GM18951 (cell line): ENCODE results near the gene SYCP3.

Source experiments
- POLR2A ChIP-seq: IDR thresholded peaks from 4 replicates; pipeline ENCODE4 v1.6.1; 2011; ENCODE audit warnings: mild to moderate bottlenecking; ENCODE audit not compliant: insufficient read length, insufficient read depth; ENCODE audit errors: extremely low read depth
- in situ Hi-C: fragments of 300-500 bp; cut with MboI; formaldehyde crosslinking; loops from one replicate; pipeline ENCODE4 v1.12.0; 2022; ENCODE audit warnings: low sequenced_read_pairs, mixed read lengths, inconsistent platforms; ENCODE audit not compliant: unreplicated experiment

SYCP3 gene

DNA sequence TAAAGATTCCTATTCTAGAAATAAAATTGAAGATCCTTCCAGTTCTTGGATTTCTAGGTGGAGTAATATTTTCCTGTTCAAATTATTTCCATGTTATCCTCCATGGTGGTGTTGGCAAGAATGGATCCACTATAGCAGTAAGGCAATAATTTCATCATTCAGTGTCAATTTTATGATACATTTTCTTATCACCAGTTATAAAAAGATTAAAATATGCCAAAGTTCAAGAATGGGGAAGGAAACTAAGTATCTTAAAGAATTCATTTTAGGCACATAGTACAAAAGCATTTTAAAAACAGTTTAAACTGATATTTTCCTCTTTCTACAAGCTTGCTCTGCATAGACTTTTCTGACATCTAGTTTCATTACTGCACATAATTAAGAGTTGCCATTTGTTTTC, 19.1 kb downstream of the SYCP3 start:
- in situ Hi-C loops = no loop called here
- TF ChIP-seq POLR2A = no peak

DNA sequence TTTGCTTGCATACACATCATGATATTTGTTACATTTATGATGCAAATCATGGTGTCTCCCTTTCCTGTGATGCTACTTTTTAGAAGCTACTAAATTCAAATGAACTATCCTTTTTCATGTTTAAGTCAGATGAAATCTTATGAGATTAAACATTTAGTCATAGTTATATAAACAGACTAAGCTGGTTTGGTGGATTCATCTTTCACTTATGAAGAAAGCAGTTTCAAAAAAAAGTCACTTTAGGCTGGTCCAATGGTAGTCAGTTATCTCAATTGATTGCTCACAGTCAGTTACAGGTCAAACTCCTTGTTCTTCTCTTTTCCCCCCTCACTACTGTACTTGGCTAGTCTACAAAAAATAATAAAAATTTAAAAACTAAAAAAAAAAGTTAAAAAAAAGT, 19.7 kb downstream of the SYCP3 start:
- in situ Hi-C loops = no loop called here
- TF ChIP-seq POLR2A = no peak

DNA sequence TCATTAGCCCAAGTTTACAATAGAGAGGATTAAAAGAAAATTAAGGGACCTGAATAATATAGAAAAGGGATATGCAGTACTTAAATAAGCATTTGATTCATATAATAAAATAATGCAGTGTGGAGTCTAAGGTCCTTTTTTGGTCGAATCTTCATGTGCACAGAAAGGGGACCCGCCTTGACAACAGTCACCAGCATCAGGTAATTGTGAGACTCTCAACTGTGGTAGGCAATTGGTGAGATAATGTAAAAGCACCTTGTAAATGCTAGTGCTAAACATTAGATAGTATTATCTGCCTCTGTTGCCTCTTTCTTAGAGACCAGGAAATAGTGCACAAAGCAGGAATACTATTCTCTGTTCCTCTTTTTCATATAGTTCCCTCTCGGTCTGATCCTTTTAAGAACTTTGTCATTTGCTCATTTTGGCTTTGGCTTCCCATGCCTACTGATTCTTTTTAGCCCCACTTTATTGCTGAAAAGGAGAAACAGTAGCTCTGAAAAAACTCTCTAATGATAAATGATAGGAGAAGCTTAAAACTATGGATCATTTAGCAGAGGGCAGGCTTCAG, 24.3 kb downstream of the SYCP3 start:
- in situ Hi-C loops = no loop called here
- no peak for TF ChIP-seq POLR2A

DNA sequence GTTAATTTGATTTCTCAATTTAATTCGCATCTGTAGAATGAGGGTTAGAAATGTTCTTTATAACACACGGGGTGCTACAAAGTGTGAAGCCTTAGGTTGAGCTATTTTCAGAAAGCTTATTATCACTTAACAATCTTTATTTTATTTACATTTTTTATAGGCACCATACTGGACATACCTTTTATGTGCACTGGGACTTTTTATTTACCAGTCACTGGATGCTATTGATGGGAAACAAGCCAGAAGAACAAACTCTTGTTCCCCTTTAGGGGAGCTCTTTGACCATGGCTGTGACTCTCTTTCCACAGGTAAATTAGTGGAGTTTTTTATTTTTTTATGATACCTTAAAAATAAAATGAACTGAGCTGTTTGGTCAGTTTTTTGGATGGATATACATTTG, 25.3 kb downstream of the SYCP3 start:
- no peak for TF ChIP-seq POLR2A
- in situ Hi-C loops = no loop called here

DNA sequence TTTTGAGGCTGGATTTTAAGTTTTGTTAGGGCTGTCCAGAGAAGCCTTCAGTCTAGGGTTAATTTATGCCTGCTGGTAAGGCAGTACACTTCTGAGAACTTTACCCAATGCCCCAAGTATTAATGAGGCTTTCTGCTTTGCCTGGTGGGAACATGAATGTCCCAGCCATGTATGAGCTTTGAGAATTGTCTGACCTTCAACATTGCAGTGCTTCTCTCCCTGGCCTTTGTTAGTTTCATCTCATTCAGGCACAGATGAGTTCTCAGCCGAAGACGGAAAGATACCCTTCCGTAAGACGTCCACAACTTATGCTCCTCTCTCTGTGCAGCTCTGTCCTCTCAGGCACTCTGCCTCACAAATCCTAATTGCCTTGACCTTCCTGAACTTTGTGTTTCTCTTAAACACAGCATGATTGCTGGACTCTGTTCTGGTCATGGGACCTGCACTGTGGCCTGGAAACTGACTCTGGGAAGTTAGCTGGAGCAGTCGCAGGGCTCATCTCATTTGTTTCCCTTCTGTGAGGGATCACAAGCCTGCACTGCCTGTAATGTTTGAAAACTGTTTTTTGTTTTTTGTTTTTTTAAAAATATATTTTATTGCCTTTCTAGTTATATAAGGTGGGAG, 26.1 kb downstream of the SYCP3 start:
- no peak for TF ChIP-seq POLR2A
- in situ Hi-C loops = no loop called here

DNA sequence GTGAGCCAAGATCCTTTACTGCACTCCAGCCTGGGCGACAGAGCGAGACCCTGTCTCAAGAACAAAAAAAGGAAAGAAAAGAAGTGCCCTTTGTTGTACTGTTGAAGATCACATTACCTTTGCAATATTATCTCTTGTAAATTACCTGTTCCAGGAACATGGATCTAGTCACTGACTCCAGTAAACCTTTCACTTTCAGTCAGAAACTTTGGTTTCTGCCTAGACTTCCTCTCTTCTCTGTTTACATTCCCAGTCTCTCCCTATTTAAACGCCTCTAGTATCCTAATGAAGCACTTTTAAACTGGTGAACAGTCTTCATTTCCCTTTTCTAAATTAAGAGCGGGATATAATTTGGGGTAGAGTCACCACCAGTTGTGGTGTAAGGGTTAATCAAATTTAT, 29.0 kb downstream of the SYCP3 start:
- in situ Hi-C loops = no loop called here
- TF ChIP-seq POLR2A = no peak

DNA sequence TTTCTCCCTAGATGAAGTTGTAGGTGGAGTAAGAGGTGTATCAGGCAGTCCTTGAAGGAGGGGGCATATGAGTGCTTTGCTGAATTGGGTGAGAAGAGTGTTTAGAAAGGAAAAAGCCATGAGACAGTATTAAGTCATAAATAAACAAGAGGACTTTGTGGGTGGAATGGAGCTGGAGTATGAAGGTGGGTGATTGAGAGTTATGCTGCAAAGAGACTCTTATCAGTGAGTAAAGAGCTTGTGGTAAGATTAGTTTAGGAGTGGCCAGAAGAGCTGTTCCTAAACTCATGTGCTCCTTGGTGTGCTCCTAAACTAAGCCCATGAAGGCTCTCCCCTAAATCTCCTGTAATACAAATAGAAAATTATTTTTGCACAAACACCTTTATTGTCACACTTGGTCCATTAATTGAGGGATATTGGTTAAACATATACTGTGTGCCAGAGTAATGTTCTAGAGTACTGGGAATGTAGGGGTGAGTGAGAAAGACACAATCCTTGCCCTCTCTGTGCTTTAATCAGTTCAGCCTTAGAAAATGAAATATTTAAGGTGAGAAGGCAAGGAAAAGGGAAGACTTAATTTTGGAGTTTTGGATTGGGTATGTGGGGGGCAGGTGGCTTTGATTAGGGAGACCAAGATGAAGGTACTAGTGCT, 32.0 kb downstream of the SYCP3 start:
- in situ Hi-C loops = no loop called here

DNA sequence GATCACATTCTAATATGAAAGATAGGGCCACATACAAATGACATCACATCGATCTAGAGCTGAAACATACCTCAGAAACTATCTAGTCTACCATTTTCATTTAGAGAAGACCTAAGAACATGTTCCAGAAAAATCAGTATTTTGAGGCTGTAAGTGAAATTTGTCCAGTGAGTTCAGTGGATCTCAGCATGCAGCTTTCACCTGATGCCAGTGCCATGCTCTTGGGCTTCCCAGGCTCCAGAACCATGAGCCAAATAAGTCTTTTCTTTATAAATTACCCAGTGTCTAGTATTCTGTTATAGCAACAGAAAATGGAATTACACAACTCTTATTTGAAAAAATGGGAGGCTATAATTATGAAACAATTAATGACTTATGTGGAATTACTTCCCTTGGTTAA, 32.9 kb downstream of the SYCP3 start:
- in situ Hi-C loops = no loop called here
- TF ChIP-seq POLR2A = no peak

More for the DNA sequence above, 32.0 kb downstream of the SYCP3 start:
- TF ChIP-seq POLR2A = no peak

DNA sequence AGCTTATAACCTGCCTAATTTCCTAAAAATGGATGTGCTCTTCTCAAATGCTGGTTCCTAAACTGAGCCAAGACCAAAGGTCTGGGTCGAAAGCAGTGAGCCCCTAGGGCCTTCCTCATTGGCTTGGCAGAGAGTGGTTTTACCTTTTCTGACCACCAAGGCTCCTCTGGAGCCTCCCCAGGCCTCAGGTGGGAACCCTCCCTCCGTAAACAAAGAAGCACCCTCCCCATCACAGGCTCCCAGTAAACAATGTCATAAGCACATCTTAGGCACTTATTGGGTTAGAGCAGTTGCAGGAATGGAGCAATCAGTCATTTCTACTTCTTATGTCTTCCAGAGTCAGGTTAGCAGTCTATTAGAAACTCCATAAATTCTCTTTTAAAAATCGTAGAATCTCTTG, 35.8 kb downstream of the SYCP3 start:
- no peak for TF ChIP-seq POLR2A
- in situ Hi-C loops = no loop called here

DNA sequence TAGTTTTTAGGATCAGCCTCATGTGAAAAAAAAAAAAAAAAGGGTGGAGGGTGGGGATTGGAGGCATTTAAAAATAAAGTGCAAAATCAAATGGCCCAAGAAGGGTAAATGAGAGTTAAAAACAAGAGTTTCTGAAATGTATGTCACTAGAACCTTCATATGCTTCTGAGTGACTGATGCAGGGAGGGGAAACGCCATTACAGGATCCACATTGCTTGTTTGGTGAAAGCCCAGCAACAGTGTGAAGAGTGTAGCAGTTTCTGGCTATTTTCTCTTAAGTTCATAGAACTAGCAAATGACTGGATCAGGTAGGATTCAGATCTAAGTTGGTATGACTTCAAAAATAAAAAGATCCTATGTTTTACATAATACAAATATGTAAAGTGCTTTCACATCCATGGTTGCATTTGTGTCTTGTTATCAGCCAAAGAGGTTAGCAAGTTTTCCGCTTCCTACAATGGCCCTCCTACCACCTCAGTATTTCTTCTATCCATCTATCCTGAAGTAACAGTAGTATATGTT, 38.9 kb downstream of the SYCP3 start:
- in situ Hi-C loops = no loop called here
- no peak for TF ChIP-seq POLR2A

DNA sequence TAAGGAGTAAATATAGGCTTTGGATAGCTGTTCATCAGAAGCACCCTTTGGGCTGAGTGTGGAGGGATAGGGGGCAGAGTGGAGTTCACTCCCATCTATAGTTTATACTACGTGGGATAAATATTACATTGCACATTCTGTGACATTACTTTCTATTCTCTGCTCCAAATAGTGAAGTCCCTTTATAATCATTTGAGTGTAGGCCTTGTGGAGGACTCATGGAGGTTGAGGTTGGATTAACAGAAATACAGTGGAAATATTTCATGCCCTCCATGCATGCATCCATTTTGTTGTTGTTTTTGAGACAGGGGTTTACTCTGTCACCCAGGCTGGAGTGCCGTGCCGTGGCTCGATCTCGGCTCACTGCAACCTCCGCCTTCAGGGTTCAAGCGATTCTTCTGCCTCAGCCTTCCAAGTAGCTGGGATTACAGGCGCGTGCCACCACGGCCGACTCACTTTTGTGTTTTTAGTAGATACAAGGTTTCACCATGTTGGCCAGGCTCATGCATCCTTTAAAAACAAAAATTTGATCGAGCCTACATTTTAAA, 40.4 kb downstream of the SYCP3 start:
- in situ Hi-C loops = no loop called here
- no peak for TF ChIP-seq POLR2A

DNA sequence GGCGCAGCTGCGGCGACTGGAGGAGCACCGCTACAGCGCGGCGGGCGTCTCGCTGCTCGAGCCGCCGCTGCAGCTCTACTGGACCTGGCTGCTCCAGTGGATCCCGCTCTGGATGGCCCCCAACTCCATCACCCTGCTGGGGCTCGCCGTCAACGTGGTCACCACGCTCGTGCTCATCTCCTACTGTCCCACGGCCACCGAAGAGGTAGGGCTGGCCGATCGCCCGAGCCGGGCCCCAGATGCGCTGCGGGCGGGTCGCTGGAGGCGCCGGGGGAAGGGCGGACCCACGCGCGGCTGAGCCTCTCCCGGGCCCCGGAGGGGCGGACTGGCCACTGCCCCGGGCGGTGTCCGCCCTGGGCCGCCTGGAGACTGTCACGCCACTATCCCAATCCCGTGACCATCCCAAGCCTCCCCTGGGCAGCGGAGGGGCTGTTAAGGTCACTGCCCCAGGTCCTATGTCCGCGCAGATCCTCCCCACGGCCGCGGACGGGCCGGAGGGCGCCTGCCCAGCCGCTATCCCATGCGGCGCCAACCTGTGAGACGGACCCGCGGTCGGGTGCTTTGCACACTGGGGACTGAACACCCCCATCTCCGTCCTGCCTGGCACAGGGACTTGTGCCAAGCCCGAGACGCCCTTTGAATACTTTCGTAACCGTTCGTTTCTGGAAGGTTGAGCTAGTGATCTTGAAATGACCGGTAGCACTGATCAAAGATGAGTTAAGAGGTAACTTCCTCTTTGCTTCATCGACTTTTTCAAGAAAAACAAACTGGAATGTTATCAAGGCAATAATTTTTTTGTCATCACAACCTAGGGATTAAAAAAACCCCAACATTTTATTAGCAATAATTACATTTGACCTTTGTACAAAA, 41.1 kb downstream of the SYCP3 start:
- in situ Hi-C loops = no loop called here
- no peak for TF ChIP-seq POLR2A
